Measurements from ENCODE around the gene FBXL16.

DNA sequence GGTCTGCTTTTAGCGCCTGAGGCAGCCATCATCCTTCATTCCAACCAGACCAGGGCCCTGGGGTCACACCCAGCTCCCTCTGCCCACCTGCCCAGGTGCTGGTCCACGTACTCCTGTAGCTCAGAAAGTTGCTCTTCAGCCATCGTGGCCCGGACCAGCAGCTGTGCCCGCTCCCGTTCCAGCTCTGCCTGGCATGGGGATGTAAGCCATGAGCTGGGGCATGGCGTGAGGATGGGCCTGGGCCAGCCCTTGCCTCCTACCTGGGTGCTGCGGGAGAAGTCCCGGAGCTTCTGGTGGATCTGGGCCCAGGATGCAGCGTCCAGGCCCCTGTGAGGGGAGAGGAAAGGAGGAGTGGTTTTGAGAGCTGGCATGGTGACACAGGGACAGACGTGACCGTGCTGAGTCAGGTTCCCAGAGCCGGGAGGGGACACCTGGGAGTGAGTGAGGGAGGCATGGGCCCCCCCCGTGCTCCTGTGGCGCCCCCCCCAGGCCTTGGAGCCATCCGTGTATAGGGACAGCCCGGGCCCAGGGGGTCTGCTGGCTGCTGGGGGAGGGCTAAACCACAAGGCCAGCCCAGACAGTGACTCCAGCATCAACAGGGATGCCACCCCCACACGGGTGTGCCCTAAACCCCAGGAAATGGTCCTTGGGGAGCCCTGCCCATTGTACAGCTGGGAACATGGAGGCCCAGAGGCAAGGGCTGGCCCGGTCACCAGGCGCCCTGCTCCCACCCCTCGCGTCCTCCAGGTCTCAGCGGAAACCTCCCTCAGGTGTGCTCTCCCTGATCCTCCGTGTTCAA is 17.4 kb upstream of the FBXL16 start:
- TF ChIP-seq, protein P1, sequence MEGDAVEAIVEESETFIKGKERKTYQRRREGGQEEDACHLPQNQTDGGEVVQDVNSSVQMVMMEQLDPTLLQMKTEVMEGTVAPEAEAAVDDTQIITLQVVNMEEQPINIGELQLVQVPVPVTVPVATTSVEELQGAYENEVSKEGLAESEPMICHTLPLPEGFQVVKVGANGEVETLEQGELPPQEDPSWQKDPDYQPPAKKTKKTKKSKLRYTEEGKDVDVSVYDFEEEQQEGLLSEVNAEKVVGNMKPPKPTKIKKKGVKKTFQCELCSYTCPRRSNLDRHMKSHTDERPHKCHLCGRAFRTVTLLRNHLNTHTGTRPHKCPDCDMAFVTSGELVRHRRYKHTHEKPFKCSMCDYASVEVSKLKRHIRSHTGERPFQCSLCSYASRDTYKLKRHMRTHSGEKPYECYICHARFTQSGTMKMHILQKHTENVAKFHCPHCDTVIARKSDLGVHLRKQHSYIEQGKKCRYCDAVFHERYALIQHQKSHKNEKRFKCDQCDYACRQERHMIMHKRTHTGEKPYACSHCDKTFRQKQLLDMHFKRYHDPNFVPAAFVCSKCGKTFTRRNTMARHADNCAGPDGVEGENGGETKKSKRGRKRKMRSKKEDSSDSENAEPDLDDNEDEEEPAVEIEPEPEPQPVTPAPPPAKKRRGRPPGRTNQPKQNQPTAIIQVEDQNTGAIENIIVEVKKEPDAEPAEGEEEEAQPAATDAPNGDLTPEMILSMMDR (IDR thresholded peaks at IDR 0.05; ENCODE audit: poor library complexity) = no peak
- TF ChIP-seq EZH2 (IDR thresholded peaks at IDR 0.05; ENCODE audit: borderline replicate concordance) = no peak
